ENCODE measurements around the gene SNHG17. TPM values are rescaled to one million over a fixed set of nuclear protein-coding genes. Genes with fewer than 3 reads are reported as not detected.

Gene SNHG17
- total and polyA plus RNA-seq, 8 donors: 12.8 to 38.7 (median 17.0) TPM

DNA sequence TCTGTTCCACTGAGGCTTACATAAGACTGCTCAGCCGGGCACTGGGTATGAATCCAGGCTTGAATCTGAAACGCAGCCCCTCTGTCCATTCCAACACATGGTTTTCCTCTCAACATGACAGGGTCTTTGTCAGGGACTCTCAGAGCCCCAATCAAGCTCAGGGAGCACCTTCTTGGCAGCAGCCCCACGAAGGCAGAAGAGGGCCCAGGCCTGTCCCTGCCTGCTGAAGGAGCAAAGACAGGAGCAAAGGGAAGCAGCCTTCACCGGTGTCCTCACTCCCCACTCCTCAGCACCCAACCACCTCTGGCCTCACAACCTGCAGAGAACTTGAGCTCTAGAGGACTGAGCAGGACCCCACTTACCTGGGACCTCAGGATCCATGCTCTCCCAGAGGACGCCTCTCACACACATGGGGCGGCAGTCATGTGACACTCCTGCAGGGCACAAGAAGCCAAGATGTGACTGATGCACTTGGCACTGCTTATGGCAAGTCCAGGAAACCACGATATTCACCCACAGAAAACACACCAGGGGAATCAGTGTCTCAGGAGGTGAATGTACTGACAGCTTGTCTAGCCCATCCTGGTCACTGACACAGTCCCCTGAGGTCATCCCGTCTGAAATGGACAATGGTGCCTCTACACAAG, 4.3 kb downstream of the SNHG17 start:
- ATAC-seq (no peak), DNase-seq (no peak), FAIRE-seq (no peak)
- no peaks in the 10 kb centered on the region for H3K9me3 ChIP-seq
- no peak overlapping the region for H3K4me3 ChIP-seq
- no peak overlapping the region for H3K27ac ChIP-seq
- H3K27me3 ChIP-seq: no peaks in the 10 kb centered on the region
- peaks cover 19 to 65% (median 57%) of the 10 kb centered on the region in 3 donors for H3K36me3 ChIP-seq
- H3K4me1 ChIP-seq: no peaks in the 10 kb centered on the region
- WGBS, 2 donors: 89 to 94% methylated on average over 8 of the region's 8 CpGs
- TF ChIP-seq CTCF (IDR thresholded peaks at IDR 0.05): no peak
- intact Hi-C loops (cut with DNase I): no loop called here

DNA sequence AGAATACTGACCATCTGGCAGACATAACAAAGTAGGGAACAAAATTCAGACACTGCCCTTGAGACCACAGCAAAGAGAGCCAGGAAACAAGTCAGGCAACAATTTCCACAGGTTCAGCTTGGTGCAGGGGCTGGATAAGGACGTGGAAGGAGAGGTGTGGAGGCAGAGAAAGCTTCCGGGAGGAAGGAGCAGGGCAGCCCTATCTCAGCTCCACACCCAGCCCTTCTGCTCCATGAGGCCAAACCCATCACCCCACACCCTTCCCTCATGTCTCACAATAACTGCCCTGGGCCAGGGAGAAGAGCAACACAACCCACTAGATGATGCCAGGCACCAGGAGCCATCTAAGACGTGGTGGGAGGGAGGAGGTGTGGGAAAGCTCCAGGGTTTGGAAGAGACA, 5.8 kb downstream of the SNHG17 start:
- Histone ChIP-seq H3K36me3 (peaks cover 24 to 80% (median 71%) of the 10 kb centered on the region in 3 donors), H3K27ac (no peak overlapping the region), H3K27me3 (no peaks in the 10 kb centered on the region), H3K9me3 (no peaks in the 10 kb centered on the region), H3K4me1 (no peaks in the 10 kb centered on the region), H3K4me3 (no peak overlapping the region)
- WGBS, 2 donors: 82 to 90% methylated on average over 3 of the region's 3 CpGs
- no peak for DNase-seq
- TF ChIP-seq CTCF (IDR thresholded peaks at IDR 0.05): no peak
- no peak for ATAC-seq
- FAIRE-seq: no peak
- intact Hi-C loops (cut with DNase I): no loop called here

- Histone ChIP-seq H3K27ac (no peak overlapping the region), H3K4me3 (no peak overlapping the region), H3K4me1 (no peaks in the 10 kb centered on the region), H3K36me3 (peaks cover 24 to 83% (median 72%) of the 10 kb centered on the region in 3 donors), H3K27me3 (no peaks in the 10 kb centered on the region), H3K9me3 (no peaks in the 10 kb centered on the region)
- no peak for TF ChIP-seq CTCF (IDR thresholded peaks at IDR 0.05)
- no peak for DNase-seq
- intact Hi-C loops (cut with DNase I): no loop called here
- no peak for ATAC-seq
- WGBS, 2 donors: 92 to 97% methylated on average over 3 of the region's 3 CpGs
- no peak for FAIRE-seq
These were observed 6.3 kb downstream of the SNHG17 start for GRCh38 chr20:38428800-38429199.

DNA sequence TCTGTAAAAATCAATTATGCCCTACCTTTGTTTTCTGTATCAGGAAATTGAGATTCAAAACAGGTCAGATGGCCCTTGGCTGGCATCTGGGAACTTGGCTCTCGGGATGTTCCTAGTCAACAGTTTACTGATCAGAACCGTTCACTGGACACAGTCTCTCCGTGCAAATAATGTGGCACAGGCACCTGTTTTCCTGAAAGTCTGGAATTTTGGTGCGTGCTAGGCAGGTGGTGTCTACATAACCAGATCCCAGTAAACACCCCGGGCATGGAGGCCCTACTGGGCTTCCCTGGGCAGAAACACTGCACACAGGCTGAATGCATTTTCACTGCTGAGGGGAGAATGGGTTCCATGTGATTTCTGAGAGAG, 7.5 kb downstream of the SNHG17 start:
- Histone ChIP-seq H3K27ac (no peak overlapping the region), H3K36me3 (peaks cover 24 to 88% (median 65%) of the 10 kb centered on the region in 3 donors), H3K9me3 (no peaks in the 10 kb centered on the region), H3K4me3 (no peak overlapping the region), H3K4me1 (no peaks in the 10 kb centered on the region), H3K27me3 (no peaks in the 10 kb centered on the region)
- intact Hi-C loops (cut with DNase I): no loop called here
- ATAC-seq: no peak
- FAIRE-seq: no peak
- no peak for DNase-seq
- TF ChIP-seq CTCF (IDR thresholded peaks at IDR 0.05): no peak
- 63 to 72% methylated on average over 5 of the region's 5 CpGs for WGBS, 2 donors

Data from pancreas (tissue), 10 donors.